ACC112 (cell line): ENCODE results near the gene CD9.

Experiments
- H2AFZ ChIP-seq: fragments of 200-600 bp; sonication (generic); one replicate; pipeline ENCODE4 v1.6.0; 2017; ENCODE audit warnings: antibody characterized with exemption, low read length; ENCODE audit not compliant: unreplicated experiment
- H3K27ac ChIP-seq: fragments of 200-600 bp; sonication (generic); 2 replicates; pipeline ENCODE4 v1.5.1; 2014; ENCODE audit warnings: low read depth, mild to moderate bottlenecking, antibody characterized with exemption, low read length, moderate library complexity
- H3K27me3 ChIP-seq: fragments of 200-600 bp; sonication (generic); 2 replicates; pipeline ENCODE4 v1.6.1; 2014; ENCODE audit warnings: mild to moderate bottlenecking, antibody characterized with exemption, low read length, moderate library complexity, mixed read lengths; ENCODE audit not compliant: insufficient read depth
- H3K36me3 ChIP-seq: fragments of 200-600 bp; sonication (generic); 2 replicates; pipeline ENCODE4 v1.6.1; 2016; ENCODE audit warnings: mild to moderate bottlenecking, antibody characterized with exemption, low read length, moderate library complexity, mixed read lengths; ENCODE audit not compliant: insufficient read depth
- H3K4me1 ChIP-seq: fragments of 200-600 bp; sonication (generic); one replicate; pipeline ENCODE4 v1.6.1; 2016; ENCODE audit warnings: low read length, mixed read lengths; ENCODE audit not compliant: insufficient read depth, unreplicated experiment, control insufficient read depth
- H3K4me3 ChIP-seq: fragments of 200-600 bp; sonication (generic); 2 replicates; pipeline ENCODE4 v1.5.1; 2014; ENCODE audit warnings: mild to moderate bottlenecking, low read depth, low read length
- H3K79me2 ChIP-seq: fragments of 200-600 bp; sonication (generic); one replicate; pipeline ENCODE4 v1.6.0; 2016; ENCODE audit warnings: low read length; ENCODE audit not compliant: control insufficient read depth, unreplicated experiment, insufficient read depth

The CD9 gene

GRCh38 chr12:6253278-6253677 is 53.1 kb downstream of the CD9 start:
- no peak overlapping the region for H3K27ac ChIP-seq

GRCh38 chr12:6254491-6254890 is 54.3 kb downstream of the CD9 start:
- no peaks in the 10 kb centered on the region for H3K36me3 ChIP-seq
- peaks cover 8% of the 10 kb centered on the region; the same call in 1 of the 2 replicates for H3K27me3 ChIP-seq
- no peak overlapping the region for H3K4me3 ChIP-seq
- no peaks in the 10 kb centered on the region for H3K79me2 ChIP-seq
- H2AFZ ChIP-seq, result no peak overlapping the region
- no peaks in the 10 kb centered on the region for H3K4me1 ChIP-seq
- no peak overlapping the region for H3K27ac ChIP-seq

More at GRCh38 chr12:6253278-6253677, 53.1 kb downstream of the CD9 start:
- Histone ChIP-seq H3K27me3 (peaks cover 16% of the 10 kb centered on the region; the same call in 1 of the 2 replicates), H3K79me2 (no peaks in the 10 kb centered on the region), H3K4me1 (no peaks in the 10 kb centered on the region), H3K36me3 (no peaks in the 10 kb centered on the region), H3K4me3 (no peak overlapping the region), H2AFZ (no peak overlapping the region)

- Histone ChIP-seq H2AFZ (no peak overlapping the region), H3K4me3 (no peak overlapping the region), H3K4me1 (no peaks in the 10 kb centered on the region), H3K27ac (no peak overlapping the region), H3K36me3 (no peaks in the 10 kb centered on the region), H3K27me3 (no peaks in the 10 kb centered on the region), H3K79me2 (no peaks in the 10 kb centered on the region)
Measured at GRCh38 chr12:6257007-6257406, 56.8 kb downstream of the CD9 start.

GRCh38 chr12:6262211-6262610 is 62.0 kb downstream of the CD9 start:
- Histone ChIP-seq H3K4me3 (no peak overlapping the region), H3K4me1 (no peaks in the 10 kb centered on the region), H3K27ac (no peak overlapping the region), H3K36me3 (no peaks in the 10 kb centered on the region), H3K79me2 (no peaks in the 10 kb centered on the region), H3K27me3 (no peaks in the 10 kb centered on the region), H2AFZ (no peak overlapping the region)

- H3K36me3 ChIP-seq, result no peaks in the 10 kb centered on the region
- H3K4me3 ChIP-seq, result no peak overlapping the region
- no peaks in the 10 kb centered on the region for H3K27me3 ChIP-seq
- no peak overlapping the region for H3K27ac ChIP-seq
- no peaks in the 10 kb centered on the region for H3K79me2 ChIP-seq
- no peaks in the 10 kb centered on the region for H3K4me1 ChIP-seq
- no peak overlapping the region for H2AFZ ChIP-seq
Measured at GRCh38 chr12:6262623-6263022, 62.4 kb downstream of the CD9 start.

- Histone ChIP-seq H2AFZ (no peak overlapping the region), H3K79me2 (no peaks in the 10 kb centered on the region), H3K27ac (no peak overlapping the region), H3K4me3 (no peak overlapping the region), H3K4me1 (no peaks in the 10 kb centered on the region), H3K27me3 (no peaks in the 10 kb centered on the region), H3K36me3 (no peaks in the 10 kb centered on the region)
Measured at GRCh38 chr12:6263931-6264330, 63.7 kb downstream of the CD9 start.

- H2AFZ ChIP-seq, result no peak overlapping the region
- no peak overlapping the region for H3K27ac ChIP-seq
- H3K4me3 ChIP-seq, result no peak overlapping the region
- H3K4me1 ChIP-seq, result no peaks in the 10 kb centered on the region
- no peaks in the 10 kb centered on the region for H3K79me2 ChIP-seq
- H3K27me3 ChIP-seq, result no peaks in the 10 kb centered on the region
- H3K36me3 ChIP-seq, result no peaks in the 10 kb centered on the region
Measured at GRCh38 chr12:6264402-6265037, 64.3 kb downstream of the CD9 start.

- Histone ChIP-seq H3K79me2 (no peaks in the 10 kb centered on the region), H3K27ac (no peak overlapping the region), H3K4me3 (no peak overlapping the region), H2AFZ (no peak overlapping the region), H3K36me3 (no peaks in the 10 kb centered on the region), H3K27me3 (no peaks in the 10 kb centered on the region), H3K4me1 (no peaks in the 10 kb centered on the region)
Measured at GRCh38 chr12:6265038-6265405, 64.8 kb downstream of the CD9 start.

- no peak overlapping the region for H3K4me3 ChIP-seq
- H3K79me2 ChIP-seq, result no peaks in the 10 kb centered on the region
- no peak overlapping the region for H2AFZ ChIP-seq
- H3K4me1 ChIP-seq, result no peaks in the 10 kb centered on the region
- H3K27me3 ChIP-seq, result no peaks in the 10 kb centered on the region
- H3K36me3 ChIP-seq, result no peaks in the 10 kb centered on the region
- no peak overlapping the region for H3K27ac ChIP-seq
Measured at GRCh38 chr12:6266541-6266966, 66.4 kb downstream of the CD9 start.

- Histone ChIP-seq H3K36me3 (no peaks in the 10 kb centered on the region), H3K27me3 (no peaks in the 10 kb centered on the region), H3K4me3 (no peak overlapping the region), H3K27ac (no peak overlapping the region), H2AFZ (no peak overlapping the region), H3K4me1 (no peaks in the 10 kb centered on the region), H3K79me2 (no peaks in the 10 kb centered on the region)
Measured at GRCh38 chr12:6266971-6267721, 66.9 kb downstream of the CD9 start.
